ENCODE results near the gene EMP2.

GRCh38 chr16:10623059-10623458 is 42.7 kb upstream of the EMP2 start:
- no peak for TF ChIP-seq CTCF (IDR thresholded peaks at IDR 0.05; ENCODE audit: poor library complexity)
- no peak for TF ChIP-seq EZH2 (IDR thresholded peaks at IDR 0.05; ENCODE audit: borderline replicate concordance)
